GM18505 (cell line): Measurements from ENCODE around the gene GFRA4.

ENCODE experiments used
- ATAC-seq: cut with Tn5 transposase; IDR thresholded peaks from one replicate; pipeline ENCODE4 v1.9.1; 2021; ENCODE audit not compliant: unreplicated experiment
- POLR2A ChIP-seq: IDR thresholded peaks from 4 replicates; pipeline ENCODE4 v1.6.1; 2011; ENCODE audit warnings: borderline replicate concordance; ENCODE audit not compliant: insufficient read depth, insufficient read length; ENCODE audit errors: extremely low read depth

The GFRA4 gene, protein sequence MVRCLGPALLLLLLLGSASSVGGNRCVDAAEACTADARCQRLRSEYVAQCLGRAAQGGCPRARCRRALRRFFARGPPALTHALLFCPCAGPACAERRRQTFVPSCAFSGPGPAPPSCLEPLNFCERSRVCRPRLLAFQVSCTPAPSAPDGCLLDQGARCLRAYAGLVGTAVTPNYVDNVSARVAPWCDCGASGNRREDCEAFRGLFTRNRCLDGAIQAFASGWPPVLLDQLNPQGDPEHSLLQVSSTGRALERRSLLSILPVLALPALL

DNA sequence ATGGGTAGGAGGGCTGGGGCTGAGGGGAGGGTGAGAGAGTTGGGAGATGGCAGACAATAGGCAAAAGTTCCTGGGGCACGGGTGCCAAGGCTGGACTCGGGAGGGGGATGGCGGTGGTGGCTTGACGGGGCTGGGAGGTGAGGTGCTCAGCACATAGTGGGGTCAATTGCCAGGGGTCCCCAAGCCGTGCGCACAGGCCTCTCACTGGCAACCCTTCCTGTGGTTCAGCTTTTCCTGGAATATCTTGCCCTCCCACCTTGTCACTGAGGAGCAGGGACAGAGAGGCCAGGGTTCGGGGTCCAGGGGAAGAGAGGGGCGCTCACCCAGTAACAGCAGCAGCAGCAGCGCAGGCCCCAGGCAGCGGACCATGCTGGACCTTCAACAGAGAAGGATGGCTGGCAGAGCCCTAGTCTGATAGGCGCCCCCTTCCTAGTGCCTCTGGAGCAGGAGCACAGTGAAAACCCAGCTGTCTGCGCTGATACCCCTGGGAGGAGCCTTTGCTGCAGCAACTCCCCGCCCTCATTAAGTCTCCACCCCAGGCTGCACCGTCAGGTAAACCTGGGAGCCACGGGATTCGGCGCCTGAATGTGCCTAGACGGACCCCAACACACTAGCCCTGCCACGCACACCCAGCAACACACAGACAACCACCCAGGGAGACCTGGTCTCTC is at the start of gene GFRA4:
TSS of gene GFRA4 (minus strand) at position 369 of the 671 bp plus-strand sequence. CDS start at position 369, 0 bp downstream.
- ATAC-seq, result no peak
- TF ChIP-seq POLR2A, result no peak

DNA sequence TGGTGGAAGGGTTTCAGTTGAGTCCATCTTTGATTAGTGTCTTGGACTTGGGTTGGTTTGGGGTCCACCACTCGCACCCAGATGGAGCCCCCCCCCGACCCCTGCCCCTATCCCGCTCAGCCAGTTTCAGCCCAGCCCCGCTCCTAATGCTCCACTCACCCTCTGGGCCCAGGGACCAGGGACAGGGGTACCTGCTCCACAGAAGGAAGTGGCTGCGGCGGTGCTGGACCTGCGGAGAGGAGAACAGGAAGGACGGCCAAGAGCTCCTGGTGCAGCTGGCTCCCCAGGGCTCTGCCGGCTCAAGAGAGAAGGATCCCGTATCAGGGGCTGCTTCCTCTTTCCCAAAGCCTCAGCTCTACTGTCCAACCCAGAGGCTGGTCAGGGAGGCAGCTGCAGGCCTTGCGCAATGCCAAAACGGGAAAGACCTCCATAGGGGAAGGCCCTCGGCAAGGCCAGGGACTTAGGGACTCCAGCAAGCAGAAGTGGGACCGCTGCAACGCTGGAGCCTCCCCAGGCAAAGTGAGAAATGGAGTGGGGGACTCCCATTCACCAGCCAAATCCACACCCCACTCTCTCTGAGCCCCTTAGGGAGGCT is 49.2 kb upstream of the GFRA4 start, which contains the start of gene SIGLEC1:
TSS of gene SIGLEC1 (minus strand) at position 322 of the 595 bp plus-strand sequence. CDS start 5,472 bp downstream, outside the sequence.
- ATAC-seq, result no peak
- TF ChIP-seq POLR2A, result no peak

DNA sequence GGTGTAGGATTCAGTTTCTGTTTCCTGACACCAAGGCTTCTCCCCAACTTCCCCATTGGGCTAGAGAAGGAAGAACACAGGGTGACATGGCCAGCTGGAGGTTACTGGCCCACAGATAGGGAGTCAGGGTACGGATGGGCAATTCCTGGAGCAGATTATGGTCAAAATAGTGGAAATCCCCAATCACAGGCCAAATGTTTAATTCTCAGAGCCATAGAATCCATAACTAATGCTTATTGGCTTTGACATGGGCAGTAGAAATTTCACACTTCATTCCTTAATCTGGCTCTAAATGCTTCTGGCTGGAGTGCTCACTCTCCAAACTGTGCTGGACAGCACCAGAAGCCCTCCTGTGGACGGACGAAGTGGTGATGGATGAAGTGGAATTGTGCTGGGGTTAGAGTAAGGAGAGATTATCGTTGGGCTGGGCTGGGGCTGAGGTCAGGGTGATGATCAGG is 48.3 kb upstream of the GFRA4 start:
- ATAC-seq, result no peak
- no peak for TF ChIP-seq POLR2A

DNA sequence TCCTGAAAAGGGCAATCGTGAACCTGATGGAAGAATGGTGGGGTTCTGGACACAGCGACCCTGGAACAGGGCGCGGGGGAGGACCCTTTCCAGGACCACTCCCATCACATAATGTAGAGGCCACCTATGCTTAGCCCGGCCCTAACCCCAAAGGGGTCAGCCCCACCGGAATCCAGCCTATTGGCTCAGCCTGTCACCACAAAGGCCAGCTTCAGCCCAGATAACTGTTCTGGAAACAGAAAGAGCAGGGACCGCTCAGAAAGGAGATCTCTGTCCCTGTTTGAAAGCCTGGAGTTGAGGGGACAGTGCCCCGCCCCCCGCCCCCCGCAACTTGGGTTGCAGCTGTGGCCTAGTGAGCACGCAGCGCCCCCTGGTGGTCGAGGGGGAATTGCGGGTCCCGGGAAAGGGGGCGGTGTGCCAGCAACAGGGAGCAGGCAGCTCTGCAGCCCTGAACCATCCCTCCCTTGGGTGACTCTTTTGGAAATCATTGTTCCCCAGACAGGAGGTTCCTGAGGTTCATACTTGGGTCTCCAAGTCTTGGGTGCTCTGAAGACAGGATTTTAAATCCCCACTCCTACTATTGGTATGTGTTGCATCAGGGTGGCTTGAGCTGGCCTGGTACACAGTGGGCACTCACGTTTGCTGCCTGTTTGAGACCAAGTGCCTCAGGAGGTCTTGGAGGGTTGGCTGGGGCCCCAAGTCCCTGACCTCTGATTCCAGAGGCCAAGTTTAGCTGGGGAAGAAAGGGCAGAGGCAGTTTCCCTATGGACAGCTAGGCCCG is 47.7 kb upstream of the GFRA4 start:
- ATAC-seq, result no peak
- TF ChIP-seq POLR2A, result no peak

DNA sequence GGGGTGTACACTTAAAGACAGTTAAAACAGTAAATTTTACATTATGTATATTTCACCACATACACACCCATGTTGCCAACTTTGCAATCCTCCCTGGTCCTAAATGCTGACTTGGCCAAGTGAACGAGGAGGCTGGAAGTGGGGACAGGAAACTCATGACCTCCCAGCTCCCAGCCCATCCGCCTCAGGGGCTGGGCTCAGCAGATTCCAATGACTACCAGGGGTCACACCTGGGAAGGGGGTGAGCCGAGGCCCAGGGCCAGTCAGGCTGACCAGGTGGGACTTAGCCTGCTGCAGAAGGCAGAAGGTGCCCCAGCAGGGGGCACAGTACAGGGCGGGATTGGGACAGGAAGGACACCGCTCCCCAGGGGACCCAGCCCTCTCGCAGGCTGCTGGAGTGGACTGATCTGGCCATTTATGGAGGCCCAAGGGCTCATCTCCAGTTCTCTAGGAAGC is 46.8 kb upstream of the GFRA4 start:
- ATAC-seq, result no peak
- TF ChIP-seq POLR2A, result no peak

DNA sequence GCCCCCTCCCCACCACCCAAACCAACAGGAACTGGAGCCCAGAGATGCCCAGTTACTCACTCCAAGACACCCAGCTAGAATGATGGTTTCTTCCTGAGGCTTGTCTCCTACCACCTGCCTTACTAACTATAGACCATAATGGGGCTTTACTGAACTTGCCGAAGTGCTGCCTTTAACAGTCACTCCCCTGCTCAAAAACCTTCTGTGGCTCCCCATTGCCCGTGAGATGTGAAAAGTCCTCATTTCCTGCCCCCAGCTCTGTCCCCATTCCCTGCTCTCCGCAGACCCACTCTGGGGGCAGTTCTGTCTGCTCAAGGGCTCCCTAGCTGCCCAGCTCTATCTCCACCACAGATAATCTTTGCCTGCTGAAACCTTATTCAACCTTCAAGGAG is 44.3 kb upstream of the GFRA4 start:
- no peak for ATAC-seq
- TF ChIP-seq POLR2A, result no peak

DNA sequence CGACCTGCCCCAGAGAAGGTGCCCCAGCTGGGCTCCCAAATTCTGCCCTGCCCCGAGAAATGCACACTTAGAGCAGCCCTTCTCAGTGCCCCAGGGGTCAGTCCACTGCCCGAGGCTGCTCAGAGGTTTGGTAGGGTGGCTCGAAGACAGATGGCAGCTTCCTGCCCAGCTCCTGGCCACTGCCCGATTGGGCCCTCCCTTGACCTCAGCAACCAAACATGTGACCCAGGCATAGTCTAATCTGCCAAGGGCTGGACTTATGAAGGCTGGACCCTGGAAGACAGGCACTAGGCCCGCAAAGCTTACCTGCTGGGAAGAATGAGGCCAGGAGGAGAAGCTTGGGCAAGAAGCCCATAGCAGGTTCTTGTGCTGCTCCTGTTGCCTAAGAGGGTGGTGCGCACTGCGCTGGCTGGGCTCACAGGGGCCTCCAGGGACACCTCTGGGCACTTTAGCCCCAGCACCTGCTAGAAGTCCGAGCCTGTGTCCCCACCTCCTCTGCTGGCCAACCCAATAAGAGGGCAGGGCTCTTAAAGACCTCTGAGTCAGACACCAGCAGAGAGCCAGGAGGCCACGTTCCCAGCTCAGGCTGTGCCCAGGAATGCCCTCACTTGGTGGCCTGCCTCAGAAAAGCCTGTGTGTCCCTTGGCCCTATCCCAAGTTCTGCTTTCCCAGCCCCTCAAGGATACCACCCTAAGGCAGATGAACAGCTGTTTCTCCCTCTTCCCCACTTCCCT is 43.7 kb upstream of the GFRA4 start:
- TF ChIP-seq POLR2A, result no peak
- ATAC-seq, result no peak

DNA sequence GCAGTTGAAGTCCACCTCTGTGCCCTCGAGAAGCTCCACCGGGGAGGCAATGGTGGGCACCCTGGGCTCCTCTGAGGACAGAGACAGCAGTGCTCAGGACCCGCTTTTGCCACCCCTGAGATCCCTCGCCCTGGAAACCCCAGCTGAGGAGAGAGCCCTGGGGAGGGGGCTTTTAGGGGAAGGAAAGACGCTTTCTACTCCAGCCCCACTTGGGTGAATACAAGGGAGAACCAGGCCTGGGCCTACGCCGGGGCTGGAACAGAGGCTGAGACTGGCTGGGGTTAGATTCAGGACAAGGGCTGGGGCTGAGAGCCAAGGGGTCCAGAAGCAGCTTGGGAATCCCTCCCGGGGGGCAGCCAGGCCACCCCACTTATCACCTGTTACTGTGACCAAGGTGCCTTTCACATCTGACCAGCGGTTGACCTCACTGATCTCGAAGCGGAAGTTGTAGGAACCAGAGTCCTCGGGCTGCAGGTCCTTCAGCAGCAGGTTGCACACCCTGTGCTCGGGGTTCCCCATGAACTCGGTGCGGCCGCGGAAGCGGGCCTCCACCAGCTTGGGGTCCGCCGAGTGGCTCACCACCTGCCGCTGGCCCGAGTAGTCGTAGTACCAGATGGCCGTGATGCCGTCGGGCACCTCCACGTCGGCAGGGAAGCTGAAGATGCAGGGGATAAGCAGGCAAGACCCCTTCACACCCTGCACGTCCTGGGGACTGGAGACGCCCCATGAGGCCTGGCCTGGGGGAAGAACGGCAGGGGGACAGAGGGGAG is 43.0 kb upstream of the GFRA4 start:
- no peak for ATAC-seq
- no peak for TF ChIP-seq POLR2A

DNA sequence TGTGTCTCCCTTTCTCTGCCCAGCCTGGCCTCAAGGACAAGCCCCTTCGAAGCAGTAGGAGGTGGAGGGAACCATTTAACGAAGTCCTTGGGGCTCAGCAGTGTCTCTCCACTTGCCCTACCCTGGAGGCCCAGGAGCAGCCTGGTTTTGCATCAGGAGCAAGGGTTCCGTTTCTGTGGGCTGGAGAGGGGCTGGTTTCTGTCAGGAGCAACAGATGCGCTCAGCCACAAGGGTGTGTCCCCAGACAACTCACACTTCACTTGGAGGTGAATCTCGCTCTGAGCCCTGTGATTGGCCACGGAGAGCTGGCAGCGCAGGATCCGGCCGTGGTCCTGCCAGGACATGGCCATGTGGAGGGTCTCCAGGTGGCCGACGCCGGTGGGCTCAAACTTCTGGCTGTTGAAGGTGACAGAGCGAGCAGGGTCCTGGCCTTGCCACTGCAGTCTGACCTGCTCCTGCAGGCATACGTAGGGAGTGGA is 42.3 kb upstream of the GFRA4 start:
- no peak for TF ChIP-seq POLR2A
- ATAC-seq, result no peak

DNA sequence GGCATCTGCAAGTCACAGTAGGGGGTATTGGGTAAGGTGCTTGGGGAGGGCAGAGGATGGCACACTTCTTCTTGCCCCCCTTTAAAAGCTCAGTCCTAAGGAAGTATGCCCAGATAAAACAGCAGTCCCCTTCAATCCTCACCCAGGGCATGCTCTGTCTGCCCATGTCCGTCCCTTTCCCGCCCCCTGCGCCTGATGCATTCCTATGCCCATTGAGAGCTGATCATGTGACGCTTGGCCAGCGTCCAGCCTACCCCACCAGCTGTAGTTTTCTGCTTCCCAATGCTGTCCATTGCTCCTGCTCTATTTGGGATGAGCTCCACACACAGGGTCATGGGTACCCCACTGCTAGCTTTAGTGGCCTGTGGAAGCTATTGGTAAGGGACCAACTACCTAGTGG is 40.9 kb upstream of the GFRA4 start:
- TF ChIP-seq POLR2A, result no peak
- ATAC-seq, result no peak

DNA sequence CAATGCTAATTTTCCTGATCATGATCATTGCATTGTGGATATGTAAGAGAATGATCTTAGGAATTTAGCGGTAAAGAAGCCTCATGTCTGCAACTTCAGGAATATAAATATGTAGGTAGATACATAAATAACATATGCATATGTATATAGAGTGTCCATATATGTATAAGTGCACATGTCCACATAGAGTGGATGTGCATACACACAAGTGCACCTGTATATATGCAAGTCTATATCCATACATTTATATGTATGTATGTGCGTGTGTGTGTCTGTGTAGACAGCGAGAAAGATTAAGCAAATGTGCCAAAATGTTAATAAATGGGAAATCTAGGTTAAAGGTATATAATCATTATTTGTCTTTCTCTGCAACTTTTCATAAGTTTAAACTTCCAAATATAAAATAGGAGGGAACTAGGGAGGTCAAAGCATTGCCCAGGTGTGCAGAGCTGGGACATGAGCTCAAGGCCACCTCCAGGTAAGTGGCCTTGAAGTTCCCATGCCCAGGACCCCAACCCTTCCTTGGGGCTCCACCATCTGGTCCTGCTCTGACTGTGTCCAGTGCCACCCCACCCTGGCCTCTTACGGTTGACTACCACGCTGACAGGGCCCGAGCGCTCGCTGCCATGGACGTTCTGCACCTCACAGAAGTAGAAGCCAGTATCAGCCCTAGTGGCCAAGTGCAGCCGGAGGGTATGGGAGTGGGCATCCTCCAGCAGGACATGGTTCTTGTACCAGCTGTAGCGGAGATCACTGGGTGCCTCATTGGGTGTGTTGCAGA is 39.6 kb upstream of the GFRA4 start:
- no peak for TF ChIP-seq POLR2A
- ATAC-seq, result no peak
